Stimulated activated CD4-positive, alpha-beta T cell treated with anti-CD3 and anti-CD28 coated beads, TNF-alpha, amount 100 ng/mL, for 48 hours (primary cell): ENCODE results near the gene PCK2.
"Not testable (repeated sequence)": the region's sequence is repeated elsewhere in the genome, so short reads cannot be mapped to it uniquely, and the experiment has no call there.

Source experiments
- DNase-seq, 3 donors: peaks; one replicate each; pipeline ENCODE4 v3.0.0-alpha.2; 2020; ENCODE audit warnings: low read depth in 3 of 3

PCK2 gene

GRCh38 chr14:24093901-24094840 lies at the start of gene PCK2:
Gene PCK2 (plus strand): TSS chr14:24094311. CDS start chr14:24094406, 95 bp downstream.
- peak; percentile 74 to 91 (median 85) for DNase-seq

- not testable (repeated sequence) for DNase-seq
Observed at GRCh38 chr14:24049002-24049401, 45.1 kb upstream of the PCK2 start.

GRCh38 chr14:24050753-24051152 lies 43.4 kb upstream of the PCK2 start:
- not testable (repeated sequence) for DNase-seq

- DNase-seq: peak in 1 of 3 donors; percentile 15
Observed at GRCh38 chr14:24051176-24051788, 42.8 kb upstream of the PCK2 start.

GRCh38 chr14:24051789-24052655 lies 42.1 kb upstream of the PCK2 start, which contains the start of gene CARMIL3:
Gene CARMIL3 (plus strand): TSS chr14:24052009. CDS start chr14:24052154, 145 bp downstream.
- DNase-seq: peak in 2 of 3 donors; percentile 24 to 49

- peak in 2 of 3 donors; percentile 45 to 54 for DNase-seq
Observed at GRCh38 chr14:24052656-24053547, 41.2 kb upstream of the PCK2 start.

GRCh38 chr14:24053548-24054323 lies 40.4 kb upstream of the PCK2 start:
- DNase-seq: no peak

- DNase-seq: no peak
Observed at GRCh38 chr14:24054324-24054641, 39.8 kb upstream of the PCK2 start.

- DNase-seq: no peak
Observed at GRCh38 chr14:24054646-24055045, 39.5 kb upstream of the PCK2 start.

- no peak for DNase-seq
Observed at GRCh38 chr14:24055971-24056799, 37.9 kb upstream of the PCK2 start.

GRCh38 chr14:24056800-24057184 lies 37.3 kb upstream of the PCK2 start:
- no peak for DNase-seq

- DNase-seq: no peak
Observed at GRCh38 chr14:24057271-24057670, 36.8 kb upstream of the PCK2 start.

- no peak for DNase-seq
Observed at GRCh38 chr14:24057867-24058259, 36.2 kb upstream of the PCK2 start.

GRCh38 chr14:24058260-24058950 lies 35.7 kb upstream of the PCK2 start:
- peak in 1 of 3 donors; percentile 31 for DNase-seq

GRCh38 chr14:24058951-24059475 lies 35.1 kb upstream of the PCK2 start:
- DNase-seq: no peak

- DNase-seq: no peak
Observed at GRCh38 chr14:24059841-24060388, 34.2 kb upstream of the PCK2 start.

GRCh38 chr14:24060443-24060842 lies 33.7 kb upstream of the PCK2 start:
- DNase-seq: no peak
